Measurements from ENCODE around the gene GPR108. TPM values are rescaled to one million over a fixed set of nuclear protein-coding genes. Genes with fewer than 3 reads are reported as not detected.

Gene GPR108
- total and polyA plus RNA-seq, 2 of the 13 experiments (the other 11 are each of a cell fraction or from before 2014, with no cell fraction given): 36.4 to 63.0 TPM

DNA sequence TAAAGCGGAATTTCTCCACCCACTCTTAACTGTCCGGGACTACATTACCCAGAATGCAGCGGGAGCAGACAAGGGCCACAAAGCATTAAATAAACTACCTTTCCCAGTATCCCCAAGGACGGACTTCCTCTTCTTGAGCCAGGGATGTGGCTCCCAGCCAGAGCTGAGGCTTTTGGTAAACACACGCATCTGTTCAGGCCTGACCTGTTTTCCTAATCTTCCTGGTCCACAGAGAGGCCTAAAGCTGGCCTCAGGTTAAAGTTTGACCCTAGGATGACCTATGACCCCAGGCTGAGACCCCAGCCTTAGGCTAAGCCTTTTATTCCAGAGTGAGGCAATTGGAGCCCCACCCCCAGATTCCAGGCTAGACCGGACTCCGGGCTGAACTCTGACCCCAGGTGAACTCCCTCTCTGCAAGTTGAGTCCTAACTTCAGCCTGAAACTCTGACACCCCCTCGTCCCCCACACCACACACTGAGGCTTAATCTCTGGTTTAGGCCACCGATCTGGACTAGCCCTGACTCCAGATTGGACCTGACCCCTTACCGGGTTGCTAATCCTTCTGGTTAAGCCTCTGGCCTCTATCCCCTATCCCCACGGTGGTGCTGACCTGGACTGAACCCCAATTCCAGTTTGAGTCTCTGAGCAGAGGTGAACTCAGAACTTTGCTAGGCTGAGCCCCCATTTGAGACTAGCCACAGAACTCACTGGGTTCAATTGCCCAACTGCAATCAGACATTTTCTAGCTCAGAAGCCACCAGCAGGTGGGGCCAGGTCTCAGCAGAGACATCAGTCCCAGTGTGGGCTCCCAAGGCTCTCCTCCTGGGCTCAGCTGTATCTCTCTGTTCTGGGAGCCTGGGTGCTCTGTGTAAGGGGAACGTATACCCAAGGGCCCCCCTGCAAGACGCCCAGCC, 750 bp upstream of the GPR108 start (continued):
- TF ChIP-seq, protein P1, sequence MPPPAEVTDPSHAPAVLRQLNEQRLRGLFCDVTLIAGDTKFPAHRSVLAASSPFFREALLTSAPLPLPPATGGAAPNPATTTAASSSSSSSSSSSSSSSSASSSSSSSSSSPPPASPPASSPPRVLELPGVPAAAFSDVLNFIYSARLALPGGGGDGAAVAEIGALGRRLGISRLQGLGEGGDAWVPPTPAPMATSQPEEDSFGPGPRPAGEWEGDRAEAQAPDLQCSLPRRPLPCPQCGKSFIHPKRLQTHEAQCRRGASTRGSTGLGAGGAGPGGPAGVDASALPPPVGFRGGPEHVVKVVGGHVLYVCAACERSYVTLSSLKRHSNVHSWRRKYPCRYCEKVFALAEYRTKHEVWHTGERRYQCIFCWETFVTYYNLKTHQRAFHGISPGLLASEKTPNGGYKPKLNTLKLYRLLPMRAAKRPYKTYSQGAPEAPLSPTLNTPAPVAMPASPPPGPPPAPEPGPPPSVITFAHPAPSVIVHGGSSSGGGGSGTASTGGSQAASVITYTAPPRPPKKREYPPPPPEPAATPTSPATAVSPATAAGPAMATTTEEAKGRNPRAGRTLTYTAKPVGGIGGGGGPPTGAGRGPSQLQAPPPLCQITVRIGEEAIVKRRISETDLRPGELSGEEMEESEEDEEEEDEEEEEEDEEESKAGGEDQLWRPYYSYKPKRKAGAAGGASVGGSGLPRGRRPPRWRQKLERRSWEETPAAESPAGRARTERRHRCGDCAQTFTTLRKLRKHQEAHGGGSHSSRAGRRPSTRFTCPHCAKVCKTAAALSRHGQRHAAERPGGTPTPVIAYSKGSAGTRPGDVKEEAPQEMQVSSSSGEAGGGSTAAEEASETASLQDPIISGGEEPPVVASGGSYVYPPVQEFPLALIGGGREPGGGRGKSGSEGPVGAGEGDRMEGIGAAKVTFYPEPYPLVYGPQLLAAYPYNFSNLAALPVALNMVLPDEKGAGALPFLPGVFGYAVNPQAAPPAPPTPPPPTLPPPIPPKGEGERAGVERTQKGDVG (CRISPR knock-in tag; IDR thresholded peaks at IDR 0.05; ENCODE audit: borderline replicate concordance): peak; percentile 81; the same call in 1 of the 2 replicates
- TF ChIP-seq ZFAT (CRISPR knock-in tag; conservative IDR thresholded peaks at IDR 0.05) (no peak), RXRB (CRISPR knock-in tag; IDR thresholded peaks at IDR 0.05; ENCODE audit: borderline replicate concordance) (peak; percentile 50), ZNF232 (CRISPR knock-in tag; IDR thresholded peaks at IDR 0.05; ENCODE audit: borderline replicate concordance) (peak; percentile 52; the same call in 1 of the 2 replicates), EEA1 (CRISPR knock-in tag; IDR thresholded peaks at IDR 0.05; ENCODE audit: borderline replicate concordance) (no peak; the same call in 1 of the 2 replicates), CBFB (CRISPR knock-in tag; IDR thresholded peaks at IDR 0.05) (no peak), ZNF510 (CRISPR knock-in tag; IDR thresholded peaks at IDR 0.05; ENCODE audit: low read depth) (no peak), ZBTB39 (CRISPR knock-in tag; IDR thresholded peaks at IDR 0.05) (no peak), SP4 (CRISPR knock-in tag; IDR thresholded peaks at IDR 0.05) (no peak), IRF9 (CRISPR knock-in tag; IDR thresholded peaks at IDR 0.05; ENCODE audit: borderline replicate concordance) (no peak), ZMYM2 (CRISPR knock-in tag; IDR thresholded peaks at IDR 0.05) (peak; percentile 77), FIP1L1 (IDR thresholded peaks at IDR 0.05; ENCODE audit: borderline replicate concordance, insufficient read depth, low read depth, low read length) (no peak), ZNF20 (CRISPR knock-in tag; IDR thresholded peaks at IDR 0.05) (no peak), ZNF816 (CRISPR knock-in tag; IDR thresholded peaks at IDR 0.05; ENCODE audit: borderline replicate concordance) (no peak), ARNT (IDR thresholded peaks at IDR 0.05) (no peak), ZFP36 (IDR thresholded peaks at IDR 0.05; ENCODE audit: borderline replicate concordance, low read depth, low read length, partially characterized antibody) (no peak)
- TF ChIP-seq, protein P2, sequence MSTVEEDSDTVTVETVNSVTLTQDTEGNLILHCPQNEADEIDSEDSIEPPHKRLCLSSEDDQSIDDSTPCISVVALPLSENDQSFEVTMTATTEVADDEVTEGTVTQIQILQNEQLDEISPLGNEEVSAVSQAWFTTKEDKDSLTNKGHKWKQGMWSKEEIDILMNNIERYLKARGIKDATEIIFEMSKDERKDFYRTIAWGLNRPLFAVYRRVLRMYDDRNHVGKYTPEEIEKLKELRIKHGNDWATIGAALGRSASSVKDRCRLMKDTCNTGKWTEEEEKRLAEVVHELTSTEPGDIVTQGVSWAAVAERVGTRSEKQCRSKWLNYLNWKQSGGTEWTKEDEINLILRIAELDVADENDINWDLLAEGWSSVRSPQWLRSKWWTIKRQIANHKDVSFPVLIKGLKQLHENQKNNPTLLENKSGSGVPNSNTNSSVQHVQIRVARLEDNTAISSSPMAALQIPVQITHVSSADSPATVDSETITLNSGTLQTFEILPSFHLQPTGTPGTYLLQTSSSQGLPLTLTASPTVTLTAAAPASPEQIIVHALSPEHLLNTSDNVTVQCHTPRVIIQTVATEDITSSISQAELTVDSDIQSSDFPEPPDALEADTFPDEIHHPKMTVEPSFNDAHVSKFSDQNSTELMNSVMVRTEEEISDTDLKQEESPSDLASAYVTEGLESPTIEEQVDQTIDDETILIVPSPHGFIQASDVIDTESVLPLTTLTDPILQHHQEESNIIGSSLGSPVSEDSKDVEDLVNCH (CRISPR knock-in tag; IDR thresholded peaks at IDR 0.05): no peak
- TF ChIP-seq, protein P3, sequence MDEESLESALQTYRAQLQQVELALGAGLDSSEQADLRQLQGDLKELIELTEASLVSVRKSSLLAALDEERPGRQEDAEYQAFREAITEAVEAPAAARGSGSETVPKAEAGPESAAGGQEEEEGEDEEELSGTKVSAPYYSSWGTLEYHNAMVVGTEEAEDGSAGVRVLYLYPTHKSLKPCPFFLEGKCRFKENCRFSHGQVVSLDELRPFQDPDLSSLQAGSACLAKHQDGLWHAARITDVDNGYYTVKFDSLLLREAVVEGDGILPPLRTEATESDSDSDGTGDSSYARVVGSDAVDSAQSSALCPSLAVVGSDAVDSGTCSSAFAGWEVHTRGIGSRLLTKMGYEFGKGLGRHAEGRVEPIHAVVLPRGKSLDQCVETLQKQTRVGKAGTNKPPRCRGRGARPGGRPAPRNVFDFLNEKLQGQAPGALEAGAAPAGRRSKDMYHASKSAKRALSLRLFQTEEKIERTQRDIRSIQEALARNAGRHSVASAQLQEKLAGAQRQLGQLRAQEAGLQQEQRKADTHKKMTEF (CRISPR knock-in tag; IDR thresholded peaks at IDR 0.05): no peak; the same call in 1 of the 2 replicates
